H1 (cell line): ENCODE measurements around the gene NR2C2. TPM values are rescaled to one million over a fixed set of nuclear protein-coding genes. Genes with fewer than 3 reads are reported as not detected.

Source experiments
- CTCF ChIA-PET: fragments of 300-600 bp; sonication (Branson Sonifier 250); formaldehyde crosslinking; loops from one replicate; lab custom pipeline; 2021; ENCODE audit not compliant: partially characterized antibody; lab: Charles Lee
- POLR2A ChIA-PET: fragments of 300-600 bp; sonication (Branson Sonifier 250); formaldehyde crosslinking; loops from one replicate; lab custom pipeline; 2021; ENCODE audit warnings: inconsistent platforms; ENCODE audit not compliant: partially characterized antibody; lab: Charles Lee
- DNase-seq, 2 experiments: peaks; one replicate each; pipeline versions ENCODE4 v3.0.0 to v3.0.0-alpha.2; 2010 to 2022; ENCODE audit warnings: low spot score in 2 of 2, low read depth in 1 of 2, mixed read lengths in 1 of 2
- FAIRE-seq: peaks from 2 replicates; lab custom pipeline; 2011; peaks lifted over from hg19 to GRCh38; lab: Jason Lieb, UNC
- H2AFZ ChIP-seq: 2 replicates; pipeline ENCODE4 v1.8.1; 2012; ENCODE audit warnings: low read length, inconsistent platforms
- H2AK5ac ChIP-seq: 2 replicates; pipeline ENCODE4 v1.6.1; 2013; ENCODE audit warnings: low read depth, low read length
- H2BK120ac ChIP-seq: replicated peaks from 2 replicates; pipeline ENCODE3; 2013; ENCODE audit warnings: low read depth, low read length, inconsistent platforms
- H2BK12ac ChIP-seq: 2 replicates; pipeline ENCODE4 v1.6.1; 2013; ENCODE audit warnings: low read depth, low read length
- H2BK15ac ChIP-seq: 2 replicates; pipeline ENCODE4 v1.6.1; 2013; ENCODE audit warnings: low read length
- H2BK20ac ChIP-seq: 2 replicates; pipeline ENCODE4 v1.6.1; 2013; ENCODE audit warnings: low read length
- H2BK5ac ChIP-seq: 2 replicates; pipeline ENCODE4 v1.6.1; 2013; ENCODE audit warnings: low read depth, low read length
- H3K14ac ChIP-seq: 2 replicates; pipeline ENCODE4 v1.6.1; 2013; ENCODE audit warnings: inconsistent platforms; ENCODE audit not compliant: insufficient read length
- H3K18ac ChIP-seq: 2 replicates; pipeline ENCODE4 v1.6.1; 2013; ENCODE audit warnings: low read length; ENCODE audit errors: extremely low read depth
- H3K23ac ChIP-seq: 2 replicates; pipeline ENCODE4 v1.6.1; 2013; ENCODE audit warnings: inconsistent platforms; ENCODE audit not compliant: insufficient read length
- H3K23me2 ChIP-seq: 2 replicates; pipeline ENCODE4 v1.6.1; 2013; ENCODE audit warnings: low read depth, low read length
- H3K27ac ChIP-seq: 2 replicates; pipeline ENCODE4 v1.6.1; 2011; ENCODE audit warnings: low read depth, low read length, inconsistent platforms
- H3K27me3 ChIP-seq, 4 experiments: replicated peaks in 1 of 4; 1 replicate in 1 of 4; 2 replicates in 3 of 4; pipeline versions ENCODE4 v1.6.1 to v1.8.1; 2011 to 2013; ENCODE audit warnings: low read length in 3 of 4, mild to moderate bottlenecking in 3 of 4, inconsistent platforms in 2 of 4, mixed read lengths in 2 of 4, moderate library complexity in 1 of 4; ENCODE audit not compliant: control insufficient read depth in 3 of 4, insufficient read depth in 3 of 4; ENCODE audit errors: extremely low read depth in 1 of 4
- H3K36me3 ChIP-seq, 4 experiments: 2 replicates each; pipeline versions ENCODE4 v1.6.1 to v1.8.1; 2011 to 2013; ENCODE audit warnings: mild to moderate bottlenecking in 4 of 4, low read length in 3 of 4, moderate library complexity in 2 of 4, control low read depth in 1 of 4, inconsistent platforms in 1 of 4; ENCODE audit not compliant: insufficient read depth in 4 of 4, control insufficient read depth in 2 of 4
- H3K4ac ChIP-seq: replicated peaks from 2 replicates; pipeline ENCODE3; 2013; ENCODE audit warnings: low read length, low read depth, mixed read lengths, inconsistent platforms; ENCODE audit not compliant: insufficient read length
- H3K4me1 ChIP-seq, 4 experiments: replicated peaks in 1 of 4; 1 replicate in 1 of 4; 2 replicates in 3 of 4; pipeline versions ENCODE4 v1.6.1 to v1.8.1; 2011 to 2013; ENCODE audit warnings: low read length in 3 of 4, inconsistent platforms in 2 of 4, mixed read lengths in 1 of 4; ENCODE audit not compliant: insufficient read depth in 4 of 4, control insufficient read depth in 3 of 4
- H3K4me2 ChIP-seq, 2 experiments: 2 replicates each; pipeline versions ENCODE4 v1.6.1 to v1.8.1; 2011 to 2013; ENCODE audit warnings: low read depth in 2 of 2, low read length in 2 of 2, control low read depth in 1 of 2, inconsistent platforms in 1 of 2, mild to moderate bottlenecking in 1 of 2; ENCODE audit not compliant: insufficient read depth in 1 of 2
- H3K4me3 ChIP-seq, 4 experiments: fragments of 200-600, 300-600 bp in 1 of 4; sonication (generic), shearing (Covaris generic), sonication (Bioruptor Twin) in 1 of 4; 2 replicates each; pipeline versions ENCODE4 v1.5.1 to v1.8.1; 2011 to 2016; ENCODE audit warnings: low read length in 4 of 4, low read depth in 3 of 4, control low read depth in 2 of 4, inconsistent platforms in 2 of 4, mild to moderate bottlenecking in 2 of 4, mixed read lengths in 1 of 4, moderate library complexity in 1 of 4; ENCODE audit not compliant: insufficient read depth in 2 of 4; ENCODE audit errors: extremely low read depth in 1 of 4
- H3K56ac ChIP-seq: replicated peaks from 2 replicates; pipeline ENCODE3; 2013; ENCODE audit warnings: low read depth, mild to moderate bottlenecking, mixed read lengths, low read length, inconsistent platforms; ENCODE audit not compliant: insufficient read length
- H3K79me1 ChIP-seq: 2 replicates; pipeline ENCODE4 v1.6.1; 2013; ENCODE audit warnings: low read depth, low read length, control low read depth
- H3K79me2 ChIP-seq, 2 experiments: 2 replicates each; pipeline versions ENCODE4 v1.6.1 to v1.8.1; 2012 to 2013; ENCODE audit warnings: low read length in 2 of 2, mild to moderate bottlenecking in 2 of 2, inconsistent platforms in 1 of 2; ENCODE audit not compliant: insufficient read depth in 2 of 2, control insufficient read depth in 1 of 2
- H3K9ac ChIP-seq, 4 experiments: replicated peaks in 1 of 4; 1 replicate in 1 of 4; 2 replicates in 3 of 4; pipeline versions ENCODE4 v1.6.1 to v1.8.1; 2011 to 2013; ENCODE audit warnings: low read depth in 3 of 4, low read length in 3 of 4, control low read depth in 2 of 4, mild to moderate bottlenecking in 2 of 4, moderate library complexity in 2 of 4, inconsistent platforms in 1 of 4; ENCODE audit errors: extremely low read depth in 1 of 4
- H3K9me3 ChIP-seq, 2 experiments: 2 replicates each; pipeline versions ENCODE4 v1.6.1 to v1.8.1; 2012 to 2013; ENCODE audit warnings: mild to moderate bottlenecking in 2 of 2, moderate library complexity in 2 of 2, control low read depth in 1 of 2, inconsistent platforms in 1 of 2, low read depth in 1 of 2, low read length in 1 of 2, mixed read lengths in 1 of 2; ENCODE audit not compliant: insufficient read depth in 2 of 2
- H4K20me1 ChIP-seq, 2 experiments: replicated peaks in 1 of 2; 2 replicates each; pipeline versions ENCODE3 to v1.8.1; 2011 to 2013; ENCODE audit warnings: inconsistent platforms in 2 of 2, low read length in 2 of 2, mild to moderate bottlenecking in 1 of 2; ENCODE audit not compliant: insufficient read depth in 2 of 2, control insufficient read depth in 1 of 2
- H4K5ac ChIP-seq: 2 replicates; pipeline ENCODE4 v1.6.1; 2013; ENCODE audit warnings: low read length, low read depth, mixed read lengths, inconsistent platforms; ENCODE audit not compliant: insufficient read length
- H4K8ac ChIP-seq: 2 replicates; pipeline ENCODE4 v1.8.0; 2013; ENCODE audit warnings: mild to moderate bottlenecking, moderate library complexity, low read length, inconsistent platforms; ENCODE audit not compliant: insufficient read depth; ENCODE audit errors: extremely low read depth
- H4K91ac ChIP-seq: replicated peaks from 2 replicates; pipeline ENCODE3; 2013; ENCODE audit warnings: low read length, mixed read lengths, inconsistent platforms; ENCODE audit not compliant: insufficient read length
- CBX8 ChIP-seq: fragments of 300-800, 300-1000 bp; sonication (generic); IDR thresholded peaks from 2 replicates; pipeline ENCODE4 v1.7.1; 2016; ENCODE audit warnings: low read depth, low read length, borderline replicate concordance
- GABPA ChIP-seq: IDR thresholded peaks from 2 replicates; pipeline ENCODE4 v1.6.1; 2011; ENCODE audit warnings: mild to moderate bottlenecking, low read length, moderate library complexity, borderline replicate concordance; ENCODE audit not compliant: insufficient read depth
- HDAC6 ChIP-seq: IDR thresholded peaks from one replicate; pipeline ENCODE4 v1.7.1; 2012; ENCODE audit warnings: low read depth, mild to moderate bottlenecking, inconsistent platforms, low read length, moderate library complexity
- RBBP5 ChIP-seq: IDR thresholded peaks from 2 replicates; pipeline ENCODE4 v1.7.1; 2012; ENCODE audit warnings: low read depth, mild to moderate bottlenecking, inconsistent platforms, low read length, moderate library complexity, borderline replicate concordance
- SIN3A ChIP-seq, 2 experiments: IDR thresholded peaks in 1 of 2; conservative IDR thresholded peaks in 1 of 2; 2 replicates each; pipeline ENCODE4 v1.6.1; 2011 to 2012; ENCODE audit warnings: low read length in 2 of 2, improper control_type of control experiment in 1 of 2, low read depth in 1 of 2, mild to moderate bottlenecking in 1 of 2
- SIRT6 ChIP-seq: IDR thresholded peaks from one replicate; pipeline ENCODE4 v1.7.1; 2012; ENCODE audit warnings: low read length, inconsistent platforms
- WGBS, 2 experiments: shearing (Covaris generic) in 1 of 2; methylation state at CpG; one replicate each; pipeline versions ENCODE4 v1.1.6 to v1.1.7; 2013 to 2015; ENCODE audit warnings: low lambda C conversion rate in 2 of 2, mixed read lengths in 2 of 2, inconsistent platforms in 1 of 2, low coverage in 1 of 2, missing lambda C conversion rate in 1 of 2; ENCODE audit not compliant: insufficient replicate concordance in 2 of 2, insufficient coverage in 1 of 2, insufficient read length in 1 of 2; ENCODE audit errors: extremely low coverage in 1 of 2, missing lambda C conversion rate in 1 of 2; 5-methylcytosine and 5-hydroxymethylcytosine counted together
- polyA plus RNA-seq, 7 experiments: library from polyadenylated mRNA; depleted of rRNA in 3 of 7; stranded (reverse) in 5 of 7; unstranded in 2 of 7; fragments of >200 nt in 5 of 7; fragments of 200-250 nt in 2 of 7; gene quantifications; 1 replicate in 5 of 7; 2 replicates in 1 of 7; 4 replicates in 1 of 7; pipeline versions ENCODE4 v1.2.1 to v1.2.3, GENCODE V29; 2011 to 2013; ENCODE audit warnings: missing spikeins in 2 of 7, mixed read lengths in 2 of 7
- total RNA-seq: library from RNA; stranded (reverse); fragmentation: NEBNext Ultra II Directional; extraction: Animal tissue kit (Norgen Biotek cat#: 25700); gene quantifications from 2 replicates; pipeline ENCODE4 v1.2.1, GENCODE V29; 2021
- TF ChIP-seq, protein P1 (sequence below): IDR thresholded peaks from 2 replicates; pipeline ENCODE4 v1.6.1; 2012; ENCODE audit warnings: inconsistent platforms
- TF ChIP-seq, protein P2 (sequence below), 3 experiments: IDR thresholded peaks; 1 replicate in 2 of 3; 2 replicates in 1 of 3; pipeline versions ENCODE4 v1.5.1 to v1.6.1; 2011; ENCODE audit warnings: low read length in 3 of 3, mild to moderate bottlenecking in 3 of 3, inconsistent platforms in 2 of 3, low read depth in 1 of 3, moderate library complexity in 1 of 3; ENCODE audit not compliant: insufficient read depth in 1 of 3; ENCODE audit errors: control extremely low read depth in 1 of 3
- TF ChIP-seq, protein P3 (sequence below): IDR thresholded peaks from 2 replicates; pipeline ENCODE4 v1.6.1; 2011; ENCODE audit warnings: low read depth, mild to moderate bottlenecking, low read length; ENCODE audit not compliant: insufficient read depth

The NR2C2 gene
- total and polyA plus RNA-seq, 2 of the 8 experiments (the other 6 are each of a cell fraction or from before 2014, with no cell fraction given) = 16.6 to 44.4 TPM

DNA sequence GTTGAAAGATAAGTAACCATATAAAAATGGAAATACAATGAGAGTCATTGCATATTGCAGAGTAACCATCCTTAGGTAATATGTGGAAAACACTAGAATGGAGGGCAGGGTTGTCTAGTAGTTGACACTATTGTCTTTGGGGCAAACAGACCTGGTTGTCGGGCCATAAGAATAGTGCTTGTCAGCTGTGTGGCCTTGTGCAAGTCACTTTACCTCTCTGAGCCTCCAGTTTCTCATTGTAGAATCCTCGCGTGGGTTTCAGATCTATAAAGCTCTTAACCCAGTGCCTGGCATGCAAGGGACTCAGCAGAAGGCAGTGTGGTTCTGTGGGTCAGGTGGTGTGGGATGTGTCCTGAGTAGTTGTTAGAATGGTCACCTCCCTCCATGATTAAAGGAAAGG is 85.7 kb downstream of the NR2C2 start:
- Histone ChIP-seq H2BK5ac (no peak overlapping the region), H2BK15ac (no peak overlapping the region), H3K9ac (no peak overlapping the region), H4K20me1 (peaks cover 3 to 5% of the 10 kb centered on the region in 2 experiments), H3K14ac (no peak overlapping the region), H2AK5ac (no peak overlapping the region), H4K91ac (no peak overlapping the region), H3K79me1 (no peaks in the 10 kb centered on the region), H3K27me3 (no peaks in the 10 kb centered on the region), H2BK20ac (no peak overlapping the region), H3K9me3 (no peaks in the 10 kb centered on the region), H3K4ac (no peak overlapping the region), H3K4me2 (no peak overlapping the region), H3K23ac (no peak overlapping the region), H2BK12ac (no peak overlapping the region), H3K56ac (no peak overlapping the region), H2AFZ (no peak overlapping the region), H3K18ac (no peak overlapping the region), H4K5ac (no peak overlapping the region), H3K23me2 (no peaks in the 10 kb centered on the region), H3K36me3 (peaks cover 36 to 84% (median 64%) of the 10 kb centered on the region in 4 experiments), H3K27ac (no peak overlapping the region), H2BK120ac (no peak overlapping the region), H4K8ac (no peak overlapping the region), H3K4me3 (no peak overlapping the region), H3K4me1 (no peaks in the 10 kb centered on the region), H3K79me2 (no peaks in the 10 kb centered on the region)
- WGBS, 2 experiments = 93% methylated on average over 3 of the region's 3 CpGs; no CpG with 5 or more reads in 1 of the 2 experiments
- CTCF ChIA-PET = interaction anchor here (0.8 to 1.2 kb wide), 4 partner anchors 9 to 112 kb away, joined by 3 read pairs; no protein-coding TSS in a partner anchor
- FAIRE-seq = no peak
- POLR2A ChIA-PET = interaction anchor here (0.9 to 1.9 kb wide), 2 partner anchors 16 to 35 kb away, joined by 3 to 11 read pairs; no protein-coding TSS in a partner anchor
- DNase-seq = no peak
- TF ChIP-seq CBX8 (no peak), HDAC6 (no peak), RBBP5 (no peak), SIN3A (conservative IDR thresholded peaks at IDR 0.05 in 1 of 2, IDR thresholded peaks at IDR 0.05 in 1 of 2; ENCODE audit: low read depth in 1 of 2, low read length in 2 of 2) (no peak), GABPA (no peak), SIRT6 (no peak)
- TF ChIP-seq, protein P1, sequence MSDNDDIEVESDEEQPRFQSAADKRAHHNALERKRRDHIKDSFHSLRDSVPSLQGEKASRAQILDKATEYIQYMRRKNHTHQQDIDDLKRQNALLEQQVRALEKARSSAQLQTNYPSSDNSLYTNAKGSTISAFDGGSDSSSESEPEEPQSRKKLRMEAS = no peak
- TF ChIP-seq, protein P2, sequence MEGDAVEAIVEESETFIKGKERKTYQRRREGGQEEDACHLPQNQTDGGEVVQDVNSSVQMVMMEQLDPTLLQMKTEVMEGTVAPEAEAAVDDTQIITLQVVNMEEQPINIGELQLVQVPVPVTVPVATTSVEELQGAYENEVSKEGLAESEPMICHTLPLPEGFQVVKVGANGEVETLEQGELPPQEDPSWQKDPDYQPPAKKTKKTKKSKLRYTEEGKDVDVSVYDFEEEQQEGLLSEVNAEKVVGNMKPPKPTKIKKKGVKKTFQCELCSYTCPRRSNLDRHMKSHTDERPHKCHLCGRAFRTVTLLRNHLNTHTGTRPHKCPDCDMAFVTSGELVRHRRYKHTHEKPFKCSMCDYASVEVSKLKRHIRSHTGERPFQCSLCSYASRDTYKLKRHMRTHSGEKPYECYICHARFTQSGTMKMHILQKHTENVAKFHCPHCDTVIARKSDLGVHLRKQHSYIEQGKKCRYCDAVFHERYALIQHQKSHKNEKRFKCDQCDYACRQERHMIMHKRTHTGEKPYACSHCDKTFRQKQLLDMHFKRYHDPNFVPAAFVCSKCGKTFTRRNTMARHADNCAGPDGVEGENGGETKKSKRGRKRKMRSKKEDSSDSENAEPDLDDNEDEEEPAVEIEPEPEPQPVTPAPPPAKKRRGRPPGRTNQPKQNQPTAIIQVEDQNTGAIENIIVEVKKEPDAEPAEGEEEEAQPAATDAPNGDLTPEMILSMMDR (IDR thresholded peaks at IDR 0.05; ENCODE audit: control extremely low read depth in 1 of 3, insufficient read depth in 1 of 3, low read depth in 1 of 3, low read length in 3 of 3) = no peak
- TF ChIP-seq, protein P3, sequence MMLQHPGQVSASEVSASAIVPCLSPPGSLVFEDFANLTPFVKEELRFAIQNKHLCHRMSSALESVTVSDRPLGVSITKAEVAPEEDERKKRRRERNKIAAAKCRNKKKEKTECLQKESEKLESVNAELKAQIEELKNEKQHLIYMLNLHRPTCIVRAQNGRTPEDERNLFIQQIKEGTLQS = no peak
